Hepatocyte (in vitro differentiated cells): ENCODE measurements around the gene MEG3.

Experiments used
- EZH2 ChIP-seq: fragments of 200-600 bp; sonication (generic); IDR thresholded peaks from 2 replicates; pipeline ENCODE4 v1.6.1; 2016; ENCODE audit warnings: antibody characterized with exemption, mild to moderate bottlenecking, borderline replicate concordance
- TF ChIP-seq, protein P1 (sequence below): fragments of 200-600 bp; sonication (generic); IDR thresholded peaks from 2 replicates; pipeline ENCODE4 v1.5.1; 2016; ENCODE audit warnings: antibody characterized with exemption, mild to moderate bottlenecking; ENCODE audit not compliant: poor library complexity

GRCh38 chr14:100804138-100804537, 21.8 kb upstream of the MEG3 start:
- TF ChIP-seq, protein P1, sequence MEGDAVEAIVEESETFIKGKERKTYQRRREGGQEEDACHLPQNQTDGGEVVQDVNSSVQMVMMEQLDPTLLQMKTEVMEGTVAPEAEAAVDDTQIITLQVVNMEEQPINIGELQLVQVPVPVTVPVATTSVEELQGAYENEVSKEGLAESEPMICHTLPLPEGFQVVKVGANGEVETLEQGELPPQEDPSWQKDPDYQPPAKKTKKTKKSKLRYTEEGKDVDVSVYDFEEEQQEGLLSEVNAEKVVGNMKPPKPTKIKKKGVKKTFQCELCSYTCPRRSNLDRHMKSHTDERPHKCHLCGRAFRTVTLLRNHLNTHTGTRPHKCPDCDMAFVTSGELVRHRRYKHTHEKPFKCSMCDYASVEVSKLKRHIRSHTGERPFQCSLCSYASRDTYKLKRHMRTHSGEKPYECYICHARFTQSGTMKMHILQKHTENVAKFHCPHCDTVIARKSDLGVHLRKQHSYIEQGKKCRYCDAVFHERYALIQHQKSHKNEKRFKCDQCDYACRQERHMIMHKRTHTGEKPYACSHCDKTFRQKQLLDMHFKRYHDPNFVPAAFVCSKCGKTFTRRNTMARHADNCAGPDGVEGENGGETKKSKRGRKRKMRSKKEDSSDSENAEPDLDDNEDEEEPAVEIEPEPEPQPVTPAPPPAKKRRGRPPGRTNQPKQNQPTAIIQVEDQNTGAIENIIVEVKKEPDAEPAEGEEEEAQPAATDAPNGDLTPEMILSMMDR: no peak
- no peak for TF ChIP-seq EZH2
